GM18499 (cell line): Measurements from ENCODE around the gene MPPED2.

Source experiments
- ATAC-seq: cut with Tn5 transposase; IDR thresholded peaks from one replicate; pipeline ENCODE4 v1.9.1; 2021; ENCODE audit warnings: moderate number of reproducible peaks; ENCODE audit not compliant: insufficient read depth, unreplicated experiment

MPPED2 gene

DNA sequence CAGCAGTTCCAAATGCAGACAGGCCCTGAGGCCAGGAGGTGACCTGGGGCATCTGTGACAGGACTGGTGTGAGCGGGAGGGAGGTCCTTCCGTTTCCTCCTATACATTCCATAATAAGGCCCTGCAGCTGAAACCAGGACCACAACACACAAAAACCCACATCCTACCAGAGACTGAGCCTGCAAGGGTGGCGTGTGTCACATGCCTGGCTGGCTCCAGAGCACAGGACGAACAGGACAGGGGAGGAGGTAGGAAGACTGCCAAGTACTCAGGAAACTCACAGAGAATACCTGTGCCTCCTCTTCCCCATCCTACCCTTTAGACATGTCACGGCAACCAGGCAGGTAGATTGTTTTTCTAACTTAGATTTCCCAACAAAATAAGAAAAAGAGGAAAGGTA is 159.4 kb downstream of the MPPED2 start:
- ATAC-seq = no peak

DNA sequence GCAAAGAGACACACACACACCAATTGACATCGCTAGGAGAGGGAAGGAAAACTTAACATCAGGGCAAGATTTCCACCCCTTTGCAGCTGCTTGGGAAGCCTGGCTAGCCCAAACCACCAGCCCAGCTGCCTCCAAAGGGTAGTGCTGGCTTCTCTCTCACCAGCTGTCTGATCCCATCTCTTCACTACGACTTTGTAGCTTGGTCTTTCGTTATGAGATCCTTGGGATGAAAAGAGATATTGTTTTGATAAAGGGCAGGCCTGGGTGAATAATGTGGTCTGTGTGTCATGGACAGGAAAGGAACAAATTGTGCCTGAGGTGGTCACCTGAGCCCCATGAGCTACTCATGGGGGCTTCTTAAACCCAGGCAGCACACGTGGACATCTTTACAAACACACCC is 161.3 kb downstream of the MPPED2 start:
- ATAC-seq = no peak

DNA sequence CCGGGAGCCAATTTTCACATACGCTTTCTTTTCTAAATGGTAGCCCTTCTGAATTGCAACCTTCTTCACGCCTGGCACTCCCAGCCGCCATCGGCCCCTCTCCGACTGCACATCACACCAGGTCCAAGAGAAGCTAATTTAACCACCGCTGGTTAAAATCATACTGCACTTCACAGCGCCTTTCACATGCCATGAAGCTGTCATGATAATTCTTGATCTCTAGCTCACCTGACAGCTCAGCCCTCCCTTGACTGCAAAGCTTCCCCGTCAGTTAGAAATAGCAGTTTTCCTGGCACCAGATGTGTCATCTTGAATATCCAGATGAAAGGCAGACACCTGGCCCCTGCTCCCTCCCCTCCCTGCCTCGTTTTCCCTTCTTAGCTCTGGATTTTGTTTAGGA is 161.8 kb downstream of the MPPED2 start:
- no peak for ATAC-seq

DNA sequence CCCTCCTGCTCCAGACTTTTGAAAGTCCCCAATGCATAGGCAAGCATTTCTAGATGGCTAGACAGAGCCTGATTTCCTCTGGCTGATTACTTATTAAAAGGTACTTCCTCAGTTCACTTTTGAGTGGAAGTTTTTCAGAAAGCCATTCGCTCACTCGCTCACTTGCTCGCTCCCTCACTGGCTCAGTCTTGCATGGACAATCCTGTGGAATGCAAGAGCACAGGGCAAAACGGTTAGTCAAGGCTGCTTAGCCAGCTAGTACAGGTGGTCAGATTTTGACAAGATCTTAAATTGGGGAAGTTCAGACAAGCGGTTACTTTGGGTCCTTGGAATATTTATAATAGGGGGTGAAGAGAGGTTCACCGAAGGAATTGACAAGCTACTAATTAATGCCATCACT is 162.3 kb downstream of the MPPED2 start:
- ATAC-seq = no peak

DNA sequence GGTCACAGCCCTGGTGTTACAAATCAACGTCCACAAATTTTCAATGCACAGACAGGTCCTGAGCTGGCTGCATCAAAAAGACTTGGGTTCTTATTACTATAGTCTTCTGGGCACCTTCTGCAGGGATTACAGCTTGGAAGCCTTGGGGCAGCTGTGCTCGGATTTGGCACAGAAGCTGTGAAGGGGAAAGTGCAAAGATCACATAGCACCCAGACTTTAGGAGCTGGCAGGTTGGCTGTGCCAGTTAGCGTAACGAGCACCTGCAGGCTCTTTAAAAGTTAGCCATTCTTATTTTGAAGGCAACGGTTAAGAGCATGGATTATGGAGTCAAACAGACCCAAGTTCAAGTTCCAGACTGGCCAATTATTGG is 162.9 kb downstream of the MPPED2 start:
- ATAC-seq = no peak

DNA sequence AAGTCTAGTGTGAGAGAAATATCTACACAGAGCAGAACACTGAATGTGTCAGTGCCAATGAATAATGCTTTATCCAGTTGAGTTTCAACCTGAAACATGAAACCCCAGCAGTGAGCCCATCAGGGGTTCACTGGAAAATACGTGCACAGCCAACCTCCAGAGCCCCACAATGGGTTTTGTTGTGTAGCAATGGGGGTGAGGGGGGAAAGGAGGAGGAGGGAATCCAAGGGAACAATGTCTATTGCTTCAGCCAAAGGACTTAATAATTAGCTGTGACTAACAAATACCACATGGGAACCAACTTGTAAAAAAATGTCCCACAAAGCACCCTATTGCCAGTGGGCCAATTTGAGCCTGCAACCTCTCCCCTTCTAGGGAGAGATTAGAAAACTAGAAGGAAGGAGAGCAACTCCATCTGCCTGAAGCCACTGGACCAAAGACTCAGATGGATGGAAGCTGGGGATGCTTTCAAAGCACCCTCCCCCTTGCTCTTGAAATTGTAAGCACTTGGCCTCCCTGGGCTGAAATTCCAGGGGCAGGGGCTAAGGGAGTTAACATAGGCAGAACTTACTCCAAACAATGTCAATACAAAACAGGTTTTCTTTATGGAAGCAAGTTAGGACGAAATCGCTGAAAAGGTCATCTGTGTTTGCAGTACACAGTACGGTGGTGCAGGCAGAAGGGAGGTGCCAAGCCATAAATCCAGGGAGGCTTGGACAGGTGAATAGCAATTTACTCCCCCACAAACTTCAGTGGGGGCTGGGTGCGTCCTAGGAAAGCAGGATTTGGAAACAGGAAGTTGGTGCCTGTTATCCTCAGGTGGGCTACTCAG is 163.5 kb downstream of the MPPED2 start:
- ATAC-seq = no peak

DNA sequence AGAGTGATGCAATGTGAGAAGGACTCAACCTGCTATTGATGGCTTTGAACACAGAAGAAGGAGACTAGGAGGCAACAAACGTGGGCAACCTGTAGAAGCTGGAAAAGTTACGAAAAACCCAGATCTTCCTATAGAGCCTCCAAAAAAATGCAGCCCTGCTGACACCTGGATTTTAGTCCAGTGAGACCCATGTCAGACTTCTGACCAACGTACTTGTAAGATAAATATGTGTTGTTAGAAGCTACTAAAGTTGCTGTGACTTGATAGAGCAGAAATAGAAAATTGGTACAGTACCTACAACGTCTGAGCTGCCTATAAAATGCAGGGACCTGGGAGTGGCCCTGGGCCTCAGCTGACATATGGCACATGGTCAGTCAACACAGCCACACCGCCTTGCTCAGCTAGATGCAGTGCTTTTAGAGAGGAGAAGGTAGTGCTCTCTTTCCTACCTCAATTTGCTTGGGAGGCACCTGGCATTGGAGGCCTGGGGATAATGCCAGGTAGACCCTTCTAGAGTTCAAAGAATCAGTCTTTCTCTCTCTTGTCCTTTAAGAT is 165.8 kb downstream of the MPPED2 start:
- no peak for ATAC-seq

DNA sequence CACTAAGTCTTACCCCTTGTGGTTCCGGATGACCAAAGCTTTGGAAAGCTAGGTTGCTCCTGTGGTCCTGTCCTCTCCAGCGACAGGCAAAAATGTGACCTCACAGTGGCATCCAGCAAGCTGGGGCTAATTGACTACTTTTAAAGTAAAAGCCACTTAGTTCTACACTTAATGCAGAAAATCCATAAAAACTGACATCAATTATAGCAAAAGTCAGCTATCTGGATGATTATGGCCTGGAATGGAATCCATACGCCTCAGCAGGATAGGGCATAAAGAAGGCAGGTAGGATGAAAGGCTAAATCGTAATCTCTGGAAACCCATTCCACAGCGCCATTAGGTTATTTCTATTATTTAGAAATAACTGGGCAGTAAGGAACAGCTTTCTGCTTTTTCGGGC is 171.3 kb downstream of the MPPED2 start:
- no peak for ATAC-seq

DNA sequence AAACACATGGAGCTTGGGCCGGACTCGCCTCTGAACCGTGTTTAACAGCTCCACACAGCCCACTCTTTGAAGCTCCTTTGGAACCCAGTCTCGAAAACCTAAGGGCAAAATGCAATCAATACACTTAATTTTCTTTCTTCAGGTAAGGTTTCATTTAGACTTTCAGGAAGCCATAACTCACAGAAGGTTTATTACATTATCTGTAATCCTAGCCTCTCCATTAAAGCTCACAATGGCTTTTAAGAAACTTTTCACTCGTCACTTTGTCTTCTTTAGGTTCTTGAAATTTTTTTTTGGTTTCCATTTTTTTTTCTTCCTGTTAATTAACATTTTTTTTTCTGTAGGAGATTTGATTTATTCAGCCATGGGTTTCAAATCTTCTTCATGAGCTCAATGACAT is 171.9 kb downstream of the MPPED2 start:
- ATAC-seq = no peak

DNA sequence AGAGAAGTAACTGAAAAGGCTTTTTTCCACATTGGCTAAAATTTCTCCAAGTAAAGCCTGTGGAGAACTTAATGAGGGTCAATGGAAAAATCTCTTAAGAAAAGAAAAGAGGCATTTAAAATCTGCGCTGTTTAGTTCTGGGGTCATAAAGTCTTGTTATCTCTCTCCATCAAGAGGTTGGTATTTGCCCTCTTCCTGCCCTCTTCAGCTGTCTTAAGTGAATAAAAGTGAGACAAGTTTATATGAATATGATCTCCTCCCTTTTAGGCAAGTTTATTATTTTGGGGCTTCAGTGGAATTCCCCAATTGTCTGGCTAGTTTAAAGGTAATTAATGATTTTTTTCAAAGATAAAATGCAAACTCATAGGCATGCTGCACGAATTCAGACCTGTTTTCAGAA is 173.6 kb downstream of the MPPED2 start:
- no peak for ATAC-seq

DNA sequence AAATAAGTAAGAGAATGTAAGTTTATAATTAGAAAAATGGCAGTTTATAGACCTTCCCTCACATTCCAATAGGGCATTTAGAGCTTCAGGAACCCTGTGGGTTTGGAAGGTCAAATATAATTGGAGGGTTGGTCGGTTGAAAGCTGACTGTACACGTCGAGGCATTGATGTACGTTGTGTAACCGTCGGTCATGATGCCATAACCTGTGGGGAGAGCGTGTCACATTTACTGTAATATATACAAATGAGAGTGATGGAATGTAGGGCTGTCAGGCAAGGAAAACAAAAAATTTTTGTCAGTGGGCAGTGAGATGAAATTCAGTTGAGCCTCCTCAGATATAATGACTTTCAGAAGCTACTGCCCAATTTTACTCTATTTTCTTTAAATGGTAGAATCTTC is 174.8 kb downstream of the MPPED2 start:
- ATAC-seq = no peak

DNA sequence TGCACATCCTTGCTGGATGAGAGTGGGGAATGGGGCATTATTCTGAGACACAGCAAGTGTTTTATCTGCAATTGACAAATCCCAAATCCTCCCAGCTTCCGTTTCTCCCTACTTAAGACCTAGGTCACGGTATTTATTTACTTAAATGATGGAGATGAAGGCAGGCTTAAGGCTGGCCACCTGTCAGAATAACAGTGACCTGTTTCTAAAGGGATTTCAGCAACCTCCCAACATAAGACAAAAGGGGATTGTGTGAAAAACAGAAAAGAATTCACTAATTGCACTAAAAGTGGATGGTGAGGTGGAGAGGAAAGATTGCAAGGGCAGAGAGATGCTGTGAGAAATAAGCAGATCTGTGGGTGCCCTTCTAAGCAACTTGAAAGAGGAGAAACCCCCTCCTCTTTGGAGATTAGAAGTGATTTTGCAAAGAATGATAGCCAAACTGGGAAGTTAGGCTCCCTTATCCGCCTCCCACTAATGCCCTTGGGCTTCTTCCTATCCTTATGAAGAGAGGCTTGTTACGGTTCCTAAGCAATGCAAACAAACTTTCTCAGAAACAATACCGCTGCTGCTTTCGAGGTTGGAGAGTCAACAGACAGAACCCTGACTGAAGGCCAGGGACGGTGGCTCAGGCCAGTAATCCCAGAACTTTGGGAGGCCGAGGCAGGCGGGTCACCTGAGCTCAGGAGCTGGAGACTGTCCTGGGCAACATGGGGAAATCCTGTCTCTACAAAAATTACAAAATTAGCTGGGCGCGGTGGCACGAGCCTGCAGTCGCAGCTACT is 179.0 kb downstream of the MPPED2 start:
- ATAC-seq = no peak

DNA sequence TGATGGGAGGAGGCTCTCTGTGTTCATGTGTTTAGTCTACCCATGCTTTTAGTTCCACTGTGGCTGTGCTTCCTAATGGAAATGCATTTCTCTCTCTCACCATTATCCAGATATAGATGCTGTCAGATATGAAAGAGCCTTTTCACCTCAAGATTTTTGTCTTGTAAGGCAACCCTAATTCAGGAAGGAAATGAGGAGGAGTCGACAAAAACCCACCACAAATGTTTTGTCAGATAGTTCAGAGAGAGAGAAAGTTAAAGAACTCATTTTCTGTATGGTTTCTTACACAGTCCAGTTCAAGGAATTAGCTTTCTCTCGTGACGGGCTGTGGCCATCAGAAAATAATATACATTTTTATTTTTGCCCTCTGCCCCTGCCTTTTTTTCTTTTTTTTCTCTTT is 180.8 kb downstream of the MPPED2 start:
- ATAC-seq = no peak

DNA sequence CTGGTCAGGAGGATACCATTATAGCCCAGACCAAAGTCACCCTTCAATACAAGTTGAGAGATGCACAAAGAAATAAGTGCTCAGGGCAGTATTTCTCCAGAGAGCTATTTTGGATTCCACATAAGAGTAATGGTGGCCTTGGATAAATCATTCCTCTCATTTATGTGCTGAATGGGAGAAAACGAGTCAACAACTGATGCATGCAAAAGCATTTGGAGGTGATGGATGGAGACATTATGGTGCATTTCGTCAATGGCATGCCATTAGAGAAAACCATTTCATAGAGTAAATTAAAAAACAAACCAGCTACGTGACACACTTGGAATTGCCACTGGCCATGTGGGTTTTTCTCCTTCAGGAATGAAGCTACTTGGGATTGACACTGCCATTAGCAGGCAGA is 182.0 kb downstream of the MPPED2 start:
- no peak for ATAC-seq

DNA sequence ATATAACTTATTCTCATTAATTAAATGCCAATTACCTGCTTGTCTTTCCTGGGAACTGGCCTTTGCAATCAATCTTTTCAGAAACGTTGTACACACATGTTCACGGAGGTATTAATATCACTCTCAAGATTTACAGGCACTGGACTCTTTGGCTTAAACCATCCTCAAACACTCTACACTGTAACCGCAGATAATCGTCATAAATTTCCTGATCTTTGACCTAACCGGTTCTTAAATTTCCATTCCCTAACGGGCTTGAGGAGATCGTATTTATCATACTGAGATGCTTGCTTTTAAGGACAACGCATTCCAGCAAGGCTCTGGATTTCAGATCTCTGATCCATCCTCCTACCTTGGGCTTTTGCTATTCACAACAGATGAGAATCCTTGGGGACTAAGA is 190.4 kb downstream of the MPPED2 start:
- ATAC-seq = no peak

DNA sequence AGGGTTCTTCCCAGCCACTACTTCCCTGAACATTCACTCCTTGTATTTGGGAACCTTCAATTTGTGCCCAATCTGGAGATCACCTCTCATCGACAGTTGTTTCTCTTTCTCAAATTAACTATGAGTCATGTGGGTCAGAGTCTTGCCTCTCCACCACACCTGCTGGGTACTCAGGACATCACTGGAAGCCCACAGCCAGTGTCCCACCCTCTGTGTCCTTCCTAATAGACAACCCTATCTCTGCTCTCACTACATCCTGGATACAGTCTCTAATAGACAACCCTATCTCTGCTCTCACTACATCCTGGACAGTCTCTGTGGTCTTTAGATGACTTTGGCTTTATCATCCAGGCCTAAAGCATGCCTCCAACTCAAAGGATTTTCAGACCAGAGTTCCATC is 193.1 kb downstream of the MPPED2 start:
- no peak for ATAC-seq

DNA sequence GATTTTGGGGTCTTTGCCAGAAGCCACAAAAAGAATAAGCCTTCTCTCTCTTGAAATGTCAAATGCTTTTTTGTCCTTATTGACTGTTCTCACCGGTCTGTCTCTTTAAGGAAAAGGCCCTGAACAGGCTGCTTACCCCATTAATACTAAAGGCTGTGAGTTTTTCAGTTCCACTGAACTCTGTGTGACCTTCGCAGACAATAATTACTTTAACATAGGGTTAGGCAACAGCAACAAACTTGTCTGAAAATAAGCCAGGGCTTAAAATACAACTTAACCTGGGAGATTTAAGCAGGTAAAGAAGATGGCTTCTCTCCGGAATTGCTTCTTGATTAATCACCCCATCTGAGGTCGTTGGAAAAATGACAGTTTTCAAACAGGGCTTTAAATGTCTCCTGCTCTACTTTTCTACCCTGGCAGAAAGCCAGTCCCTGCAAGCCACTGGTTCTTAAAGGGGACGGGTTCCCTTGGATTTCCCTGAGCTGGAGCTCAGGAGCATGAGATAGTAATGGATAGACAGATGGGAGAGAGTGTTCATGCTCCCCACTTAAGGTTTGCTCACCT is 193.8 kb downstream of the MPPED2 start:
- no peak for ATAC-seq

DNA sequence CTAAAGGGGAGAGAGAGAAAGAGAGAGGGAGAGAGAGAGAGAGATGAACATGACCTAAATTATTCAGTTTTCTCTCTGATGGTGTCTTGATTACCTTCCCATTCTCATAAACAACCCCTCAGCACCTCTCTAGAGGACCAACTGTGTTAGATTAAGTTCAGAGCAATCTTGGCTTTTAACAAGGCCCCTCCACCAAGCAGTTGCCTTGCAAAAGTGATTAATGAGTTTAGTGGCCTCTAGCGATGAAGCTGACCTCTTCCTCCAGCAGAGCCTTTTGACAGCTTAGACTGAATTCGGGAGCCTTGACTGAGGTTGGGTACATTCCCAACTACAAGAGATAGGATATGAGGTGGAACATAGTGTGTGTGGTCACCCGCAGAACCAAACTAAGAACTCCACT is 197.2 kb downstream of the MPPED2 start:
- no peak for ATAC-seq

DNA sequence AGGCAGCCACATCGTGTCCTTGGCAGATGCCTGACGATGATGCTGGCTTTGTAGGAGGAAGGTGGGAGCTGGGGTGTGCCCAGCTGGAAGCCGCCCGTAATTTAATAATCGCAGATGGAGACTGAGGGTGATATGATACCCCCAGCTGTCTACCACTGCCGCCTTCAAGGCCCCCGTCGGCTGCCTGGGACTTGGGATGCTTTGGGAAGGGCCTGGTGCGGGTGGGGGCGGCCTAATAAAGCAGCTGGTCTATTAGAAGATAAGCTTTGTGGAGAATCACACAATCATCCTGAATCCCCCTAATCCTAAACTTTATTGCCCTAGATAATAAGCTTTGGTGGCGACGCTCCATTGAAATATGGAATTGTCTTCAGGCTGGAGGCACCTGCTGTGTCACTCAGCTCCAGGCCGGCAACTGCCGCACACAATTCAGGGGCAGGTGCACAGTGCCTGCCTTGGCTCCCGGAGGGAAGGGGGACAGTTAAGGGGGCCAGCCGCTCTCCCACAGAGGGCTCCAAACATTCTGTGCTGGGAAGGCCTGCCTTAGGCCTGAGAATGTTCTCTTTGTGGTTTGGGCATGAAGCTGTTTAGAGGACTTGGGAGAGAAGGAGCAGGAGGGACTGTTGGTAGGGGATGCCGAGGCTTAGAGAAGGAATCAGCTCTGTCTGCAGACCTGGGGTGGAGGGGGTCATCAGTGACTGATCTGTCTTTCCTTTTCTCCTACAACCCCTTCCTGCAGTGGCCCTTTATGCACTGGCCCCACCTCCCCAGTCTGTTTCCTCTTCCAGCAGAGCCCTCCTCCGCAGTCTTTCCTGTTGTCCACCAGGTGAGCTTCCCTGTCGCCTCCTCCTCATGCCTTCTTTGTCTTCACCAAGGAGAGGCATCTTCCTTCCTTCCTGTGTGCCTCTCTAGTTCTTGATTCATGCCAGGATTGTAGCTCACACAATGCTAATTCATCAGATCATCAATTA is 198.0 kb downstream of the MPPED2 start:
- no peak for ATAC-seq

DNA sequence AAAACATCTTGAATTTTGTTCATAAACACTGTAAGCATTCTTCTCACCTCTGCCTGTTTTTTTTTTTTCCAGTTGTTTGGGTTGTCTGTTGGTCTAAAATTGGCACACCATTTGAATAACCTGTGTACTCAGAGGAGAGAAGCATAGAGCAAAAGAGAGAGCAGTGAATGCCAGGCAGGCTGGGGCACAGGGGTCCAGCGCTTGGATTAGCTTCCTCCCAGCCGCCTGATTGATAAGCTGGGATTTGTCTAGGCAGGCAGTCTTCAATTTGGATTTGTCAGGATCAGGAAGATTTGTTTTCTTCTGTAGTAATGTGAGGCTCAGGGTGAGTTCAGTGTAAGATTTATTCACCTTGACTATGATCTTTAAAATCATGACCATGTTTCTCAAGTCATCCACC is 204.3 kb downstream of the MPPED2 start:
- no peak for ATAC-seq
